ENCODE data around the gene BLOC1S4. TPM values are rescaled to one million over a fixed set of nuclear protein-coding genes. Genes with fewer than 3 reads are reported as not detected.

Gene BLOC1S4
- total RNA-seq, 2 experiments from 2014 or later = 19.4 to 21.0 TPM

DNA sequence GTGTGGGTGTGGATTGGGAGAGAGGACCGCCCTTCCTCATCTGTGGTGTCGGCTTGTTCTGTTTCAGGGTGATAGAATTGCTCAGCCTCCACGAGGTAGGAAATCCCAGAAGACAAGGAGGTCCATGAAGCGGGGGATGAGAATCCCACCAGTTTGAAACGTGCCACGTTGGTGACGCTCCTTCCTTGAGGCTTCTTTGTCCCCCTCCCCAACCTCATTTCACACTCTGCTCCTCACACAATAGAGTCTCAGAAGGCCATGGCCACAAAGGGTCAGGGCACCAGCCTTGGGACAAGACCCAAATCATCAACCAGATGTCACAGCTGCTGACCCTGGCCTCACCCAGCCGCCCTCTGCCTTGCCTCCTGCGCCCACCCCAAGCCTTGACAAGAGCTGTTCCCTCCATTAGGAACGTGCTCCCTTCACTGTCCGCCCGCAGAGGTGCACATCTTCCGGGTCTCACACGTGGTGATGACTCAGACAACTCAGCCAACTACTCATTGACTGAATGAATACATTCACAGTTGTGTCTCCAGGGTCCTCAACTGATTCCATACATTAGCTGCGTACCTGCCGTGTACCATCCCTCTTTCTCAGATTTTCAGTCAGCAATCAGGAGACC is 18.3 kb downstream of the BLOC1S4 start:
- Mint-ChIP-seq H3K9me3 (no peaks in the 10 kb centered on the region), H3K4me1 (no peaks in the 10 kb centered on the region), H3K27ac (no peak overlapping the region), H3K4me3 (no peak overlapping the region), H3K27me3 (no peaks in the 10 kb centered on the region), H3K36me3 (no peaks in the 10 kb centered on the region)
- no peak for DNase-seq

DNA sequence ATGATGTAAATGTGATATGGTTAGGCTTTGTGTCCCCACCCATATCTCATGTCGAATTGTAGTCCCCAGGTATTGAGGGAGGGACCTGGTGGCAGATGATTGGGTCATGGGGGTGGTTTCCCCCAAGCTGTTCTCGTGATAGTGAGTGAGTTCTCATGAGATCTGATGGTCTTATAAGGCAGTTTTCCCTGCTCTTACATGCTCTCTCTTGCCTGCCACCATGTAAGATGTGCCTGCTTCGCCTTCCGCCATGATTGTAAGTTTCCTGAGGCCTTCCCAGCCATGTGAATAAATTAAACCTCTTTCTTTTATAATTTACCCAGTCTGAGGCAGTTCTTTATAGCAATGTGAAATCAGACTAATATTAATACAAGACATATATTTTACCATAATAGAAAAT is 23.9 kb downstream of the BLOC1S4 start:
- DNase-seq = no peak
- no peaks in the 10 kb centered on the region for H3K9me3 Mint-ChIP-seq
- H3K36me3 Mint-ChIP-seq = peaks cover 1% of the 10 kb centered on the region
- no peak overlapping the region for H3K4me3 Mint-ChIP-seq
- H3K27ac Mint-ChIP-seq = no peak overlapping the region
- peaks cover 2% of the 10 kb centered on the region for H3K27me3 Mint-ChIP-seq
- peaks cover 8% of the 10 kb centered on the region for H3K4me1 Mint-ChIP-seq

DNA sequence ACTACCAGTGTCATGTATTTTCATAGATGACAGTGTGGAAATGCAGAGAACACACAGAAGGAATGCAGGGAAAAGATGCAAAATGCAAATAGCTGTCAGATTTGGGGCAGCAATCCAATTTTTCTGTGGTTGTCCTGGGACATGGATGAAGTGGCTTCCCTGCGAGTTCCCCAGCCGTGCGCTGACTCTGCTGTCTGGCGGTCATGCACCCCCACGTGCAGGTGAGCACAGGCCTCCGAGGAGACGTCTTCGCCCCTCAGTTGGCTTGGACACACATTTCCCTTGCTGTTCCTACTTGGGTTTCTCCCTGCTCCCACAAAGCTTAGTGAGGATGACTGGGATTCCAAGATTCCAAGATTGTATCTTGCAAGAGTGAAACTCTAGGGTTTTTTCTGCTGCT is 24.4 kb downstream of the BLOC1S4 start:
- peaks cover 4% of the 10 kb centered on the region for H3K27me3 Mint-ChIP-seq
- no peak for DNase-seq
- peaks cover 8% of the 10 kb centered on the region for H3K4me1 Mint-ChIP-seq
- peaks cover 1% of the 10 kb centered on the region for H3K36me3 Mint-ChIP-seq
- H3K4me3 Mint-ChIP-seq = no peak overlapping the region
- H3K27ac Mint-ChIP-seq = no peak overlapping the region
- no peaks in the 10 kb centered on the region for H3K9me3 Mint-ChIP-seq

DNA sequence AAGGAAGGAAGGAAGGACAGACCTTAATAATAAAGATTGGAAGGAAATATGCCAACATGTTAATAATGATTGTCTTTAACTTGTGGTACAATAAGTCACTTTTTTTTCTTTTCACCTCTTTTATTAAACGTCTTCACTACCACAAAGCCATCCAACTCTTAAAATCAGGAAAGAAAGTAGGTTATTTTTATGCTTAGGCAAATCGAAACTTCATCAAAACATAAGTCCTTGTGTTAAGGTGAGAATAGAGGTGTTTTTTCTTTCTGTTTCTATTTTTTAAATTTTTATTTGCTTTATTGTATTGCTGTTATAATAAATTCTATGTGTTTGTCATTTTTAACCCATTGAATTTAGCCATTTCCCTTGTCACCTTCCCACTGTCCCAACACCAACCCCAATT is 26.5 kb downstream of the BLOC1S4 start:
- Mint-ChIP-seq H3K4me3 (no peak overlapping the region), H3K36me3 (peaks cover 1% of the 10 kb centered on the region), H3K27me3 (peaks cover 4% of the 10 kb centered on the region), H3K27ac (no peak overlapping the region), H3K4me1 (peaks cover 8% of the 10 kb centered on the region), H3K9me3 (no peaks in the 10 kb centered on the region)
- DNase-seq = no peak

DNA sequence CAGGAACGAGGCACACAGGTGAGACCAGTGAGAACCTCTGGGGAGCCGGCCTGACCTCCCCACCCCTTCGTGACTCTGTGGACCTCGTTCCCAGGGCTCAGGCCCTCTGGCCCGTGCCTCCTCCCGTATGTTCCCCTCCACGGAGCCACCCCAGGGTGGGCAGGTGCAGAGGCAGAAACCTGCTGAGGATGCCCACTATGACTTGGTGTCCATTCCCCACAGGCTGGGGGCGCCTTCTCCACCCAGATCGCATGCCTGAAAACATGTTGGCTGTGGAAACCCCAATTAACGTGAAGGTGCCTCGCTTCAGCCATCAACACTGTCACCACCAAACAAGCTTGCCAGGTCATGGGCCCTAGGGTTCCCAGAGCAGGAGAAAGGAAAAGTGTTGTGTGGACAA is 27.0 kb downstream of the BLOC1S4 start:
- Mint-ChIP-seq H3K36me3 (peaks cover 1% of the 10 kb centered on the region), H3K4me3 (no peak overlapping the region), H3K27ac (no peak overlapping the region), H3K9me3 (no peaks in the 10 kb centered on the region), H3K27me3 (peaks cover 4% of the 10 kb centered on the region), H3K4me1 (peaks cover 8% of the 10 kb centered on the region)
- DNase-seq = no peak

DNA sequence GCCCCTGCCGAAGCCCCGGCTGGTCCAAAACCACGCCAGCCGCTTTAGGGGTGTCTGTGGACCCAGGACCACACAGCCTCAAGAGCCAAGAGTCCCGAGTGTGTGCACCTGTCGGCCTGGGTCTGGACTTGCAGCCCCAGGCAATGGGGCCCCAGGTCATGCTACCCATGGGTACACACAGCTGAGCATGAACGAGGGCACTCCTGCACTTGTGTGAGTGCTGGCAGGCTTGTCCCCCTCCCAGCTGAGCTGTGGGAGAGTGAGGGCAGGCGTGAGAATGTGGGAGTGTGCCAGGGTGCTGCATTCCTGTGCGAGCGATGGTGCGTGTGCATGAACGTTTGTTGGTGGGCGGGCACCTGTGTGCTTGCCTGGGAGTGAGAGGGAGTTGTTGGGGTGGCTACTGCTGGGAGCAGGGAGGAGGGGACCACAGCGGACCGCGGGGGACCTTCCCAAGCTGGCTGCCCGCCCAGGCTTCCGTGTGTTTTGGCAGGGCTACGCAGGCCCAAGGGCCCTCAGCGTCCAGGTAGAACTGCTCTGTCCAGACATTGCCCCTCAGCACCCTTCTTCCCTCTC is 30.8 kb downstream of the BLOC1S4 start:
- Mint-ChIP-seq H3K36me3 (peaks cover 1% of the 10 kb centered on the region), H3K4me1 (peaks cover 13% of the 10 kb centered on the region), H3K27ac (no peak overlapping the region), H3K27me3 (peaks cover 4% of the 10 kb centered on the region), H3K9me3 (no peaks in the 10 kb centered on the region), H3K4me3 (no peak overlapping the region)
- no peak for DNase-seq

DNA sequence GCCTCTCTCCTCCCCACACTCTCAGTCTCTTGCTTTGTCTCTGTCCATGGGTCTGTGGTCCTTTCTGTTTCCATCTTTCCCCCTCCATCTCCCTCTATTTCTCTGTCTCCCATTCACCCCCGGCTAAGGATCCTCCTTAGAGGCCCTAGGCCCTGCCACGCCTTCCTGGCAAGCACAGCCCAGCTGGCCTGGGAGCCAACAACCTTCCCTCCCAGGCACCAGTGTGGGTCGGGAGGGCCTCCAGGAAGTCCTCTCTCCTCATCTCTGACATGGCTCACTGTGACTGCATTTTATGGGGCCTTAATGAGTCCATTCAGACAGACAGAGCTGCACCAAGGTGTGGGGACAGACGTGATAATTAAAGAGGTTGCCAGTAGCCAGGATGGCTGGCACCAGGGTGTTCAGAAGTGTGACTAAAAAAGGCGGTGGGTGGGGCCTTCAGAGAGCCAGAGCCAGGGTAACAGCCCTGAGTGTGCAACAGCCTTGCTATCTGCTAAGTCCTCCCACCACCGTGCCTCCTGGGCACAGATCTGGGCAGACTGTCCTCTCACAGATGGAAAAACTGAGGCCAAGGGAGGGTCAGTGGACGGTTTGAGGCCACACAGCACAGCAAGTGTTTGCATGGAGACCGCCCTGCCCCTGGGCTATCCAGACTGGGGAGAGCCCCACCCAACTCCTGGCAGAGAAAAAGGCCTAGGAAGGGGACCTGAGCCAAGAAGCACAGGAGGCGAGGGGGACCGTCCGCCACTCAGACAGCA is 31.5 kb downstream of the BLOC1S4 start:
- peaks cover 4% of the 10 kb centered on the region for H3K27me3 Mint-ChIP-seq
- no peak for DNase-seq
- H3K36me3 Mint-ChIP-seq = peaks cover 1% of the 10 kb centered on the region
- H3K9me3 Mint-ChIP-seq = no peaks in the 10 kb centered on the region
- H3K4me1 Mint-ChIP-seq = peaks cover 14% of the 10 kb centered on the region
- no peak overlapping the region for H3K27ac Mint-ChIP-seq
- no peak overlapping the region for H3K4me3 Mint-ChIP-seq

DNA sequence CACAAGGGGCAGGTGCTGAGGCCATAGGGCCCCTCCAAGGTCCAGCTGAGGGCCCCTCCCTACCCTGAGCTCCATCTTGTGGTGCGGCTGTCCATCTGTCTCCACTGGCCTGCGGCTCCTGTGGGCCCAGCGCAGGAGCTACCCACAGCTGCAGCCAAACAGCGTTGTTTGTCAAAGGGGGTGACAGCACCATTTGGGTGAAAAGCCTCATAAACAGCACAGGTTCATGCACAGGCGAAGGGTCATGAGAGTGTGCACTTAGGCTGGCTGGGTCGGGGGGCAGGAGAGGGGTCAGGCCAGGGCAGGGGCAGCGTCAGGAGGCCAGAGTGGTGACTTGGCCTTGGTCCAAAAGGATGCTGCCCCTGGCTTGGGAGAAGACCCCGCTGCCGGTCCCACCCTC is 32.3 kb downstream of the BLOC1S4 start:
- DNase-seq = no peak
- no peaks in the 10 kb centered on the region for H3K9me3 Mint-ChIP-seq
- peaks cover 9% of the 10 kb centered on the region for H3K4me1 Mint-ChIP-seq
- no peak overlapping the region for H3K27ac Mint-ChIP-seq
- H3K36me3 Mint-ChIP-seq = peaks cover 1% of the 10 kb centered on the region
- peaks cover 4% of the 10 kb centered on the region for H3K27me3 Mint-ChIP-seq
- H3K4me3 Mint-ChIP-seq = no peak overlapping the region

DNA sequence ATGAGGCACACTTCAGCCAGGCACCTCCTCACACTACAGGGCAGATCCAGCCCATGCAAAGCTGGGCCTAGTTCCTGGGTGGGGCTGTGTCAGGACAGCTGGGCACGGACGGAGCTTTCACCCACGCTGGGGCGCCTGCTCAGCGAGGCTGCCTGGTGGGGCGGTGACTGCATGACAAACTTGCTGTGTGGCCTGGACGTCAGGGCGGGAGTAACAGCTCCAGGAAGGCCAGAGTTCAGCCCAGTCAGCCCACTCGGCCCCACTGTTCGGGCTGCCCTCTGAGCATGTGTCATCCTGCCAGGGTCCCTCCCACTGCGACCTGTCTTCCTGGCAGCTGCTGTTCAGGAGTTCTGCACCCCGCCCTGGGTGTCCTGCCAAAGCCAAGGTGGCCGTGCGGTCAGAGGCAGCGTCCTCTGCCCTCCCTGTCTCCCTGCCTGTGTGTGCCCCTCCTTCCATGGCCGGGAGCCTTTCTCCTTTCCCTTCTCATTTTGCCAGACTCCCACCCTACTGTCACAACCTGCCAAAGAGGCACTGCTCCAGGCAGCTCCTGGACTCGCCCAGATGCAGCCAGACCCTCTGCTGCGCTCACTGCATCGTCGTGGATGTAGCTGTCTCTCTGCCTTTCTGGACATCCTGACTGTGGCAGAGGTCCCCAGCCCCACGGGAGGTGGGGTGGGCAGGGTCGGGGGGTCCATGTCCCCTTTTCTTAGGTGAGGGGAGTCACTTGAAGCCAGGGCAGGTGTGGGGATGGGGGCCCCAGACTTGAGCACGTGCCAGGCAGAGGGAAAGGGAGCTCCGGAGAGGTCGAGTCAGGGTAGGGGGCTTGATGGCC is 33.6 kb downstream of the BLOC1S4 start:
- Mint-ChIP-seq H3K4me3 (no peak overlapping the region), H3K4me1 (peaks cover 9% of the 10 kb centered on the region), H3K27me3 (peaks cover 4% of the 10 kb centered on the region), H3K9me3 (no peaks in the 10 kb centered on the region), H3K27ac (no peak overlapping the region), H3K36me3 (no peaks in the 10 kb centered on the region)
- DNase-seq = no peak

DNA sequence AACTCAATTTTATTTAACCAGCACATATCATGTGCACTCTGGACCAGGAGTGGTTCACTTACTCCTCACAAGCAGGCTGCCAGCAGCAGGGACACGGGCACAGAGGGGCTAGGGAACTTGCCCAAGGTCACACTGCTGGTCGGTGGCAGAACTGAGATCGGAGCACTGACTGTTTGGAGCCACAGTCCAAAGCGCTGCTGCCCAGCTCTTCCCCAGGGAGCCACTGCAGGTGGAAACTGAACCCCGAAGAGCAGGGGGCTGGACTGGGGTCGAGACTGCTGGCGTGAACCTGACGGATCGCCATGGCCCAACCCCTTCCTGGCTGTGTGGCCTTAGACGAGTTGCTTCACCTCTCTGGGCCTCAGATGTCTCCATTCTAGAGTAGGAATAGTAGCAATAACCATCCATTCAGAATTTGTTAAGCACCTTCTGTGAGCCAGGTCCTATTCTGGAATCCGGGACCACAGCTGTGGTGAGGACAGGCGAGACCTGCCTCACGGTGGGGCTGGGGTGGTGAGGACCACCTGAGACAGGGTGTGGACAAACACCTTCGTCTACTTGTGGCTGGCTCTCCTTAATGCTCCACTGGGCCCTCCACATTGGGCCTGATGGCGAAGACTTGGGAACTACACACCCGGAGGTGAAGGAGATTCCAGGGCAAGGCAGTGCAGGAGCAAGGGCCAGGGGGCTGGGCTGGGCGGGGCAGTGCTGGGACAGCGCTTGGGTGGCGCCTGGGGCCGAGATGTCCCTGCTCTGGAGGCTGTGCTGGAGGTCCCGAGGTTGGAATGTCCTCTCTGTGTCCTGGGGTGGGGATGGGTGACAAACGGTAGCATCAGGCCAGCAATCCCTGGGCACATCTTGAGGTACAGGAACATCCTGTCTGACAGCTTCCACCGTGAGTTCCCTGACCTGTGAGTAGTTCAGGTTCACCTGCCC is 34.6 kb downstream of the BLOC1S4 start:
- Mint-ChIP-seq H3K4me3 (peak overlapping the region; percentile 25), H3K9me3 (no peaks in the 10 kb centered on the region)
- DNase-seq = no peak

DNA sequence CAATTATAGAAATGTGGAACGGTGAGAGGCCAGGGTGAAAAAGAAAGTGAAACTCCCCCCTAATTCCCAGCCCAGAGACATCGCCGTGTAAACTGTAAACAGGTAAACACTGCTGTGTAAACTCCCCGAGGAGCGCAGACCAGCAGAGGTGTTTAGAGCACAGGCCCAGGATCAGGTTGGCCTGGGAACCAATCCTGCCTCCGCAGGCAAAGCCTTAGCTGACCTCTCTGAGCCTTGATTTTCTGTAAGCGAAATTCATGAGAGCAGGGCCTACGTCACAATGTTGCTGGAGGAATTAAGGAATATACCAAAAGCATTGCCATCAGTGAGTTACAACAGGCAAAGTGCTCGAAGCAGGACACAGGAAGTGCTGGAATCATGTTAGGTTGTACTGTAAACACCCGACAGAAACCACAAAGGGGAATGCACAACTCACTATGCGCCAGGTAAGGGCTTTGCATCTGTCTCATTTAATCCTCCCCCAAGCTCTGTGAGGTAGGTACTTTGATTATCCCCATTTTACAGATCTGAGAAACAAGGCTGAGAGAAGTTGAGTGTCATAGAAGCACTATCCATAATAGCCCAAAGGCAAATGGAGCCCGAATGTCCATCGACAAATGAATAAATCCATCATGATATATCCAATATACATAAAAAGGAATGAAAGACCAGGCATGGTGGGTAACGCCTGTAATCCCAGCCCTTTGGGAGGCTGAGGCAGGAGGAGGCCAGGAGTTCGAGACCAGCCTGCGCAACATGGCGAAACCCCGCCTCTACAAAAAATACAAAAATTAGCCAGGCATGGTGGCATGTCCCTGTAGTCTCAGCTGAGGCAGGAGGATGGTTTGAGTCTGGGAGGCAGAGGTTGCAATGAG is 35.9 kb downstream of the BLOC1S4 start:
- Mint-ChIP-seq H3K4me3 (peak overlapping the region; percentile 33), H3K9me3 (no peaks in the 10 kb centered on the region), H3K4me1 (peaks cover 9% of the 10 kb centered on the region), H3K36me3 (no peaks in the 10 kb centered on the region), H3K27me3 (no peaks in the 10 kb centered on the region), H3K27ac (peak overlapping the region; percentile 54)
- DNase-seq = no peak

More for the DNA sequence above, 34.6 kb downstream of the BLOC1S4 start:
- Mint-ChIP-seq H3K36me3 (no peaks in the 10 kb centered on the region), H3K4me1 (peaks cover 9% of the 10 kb centered on the region), H3K27ac (no peak overlapping the region), H3K27me3 (no peaks in the 10 kb centered on the region)

DNA sequence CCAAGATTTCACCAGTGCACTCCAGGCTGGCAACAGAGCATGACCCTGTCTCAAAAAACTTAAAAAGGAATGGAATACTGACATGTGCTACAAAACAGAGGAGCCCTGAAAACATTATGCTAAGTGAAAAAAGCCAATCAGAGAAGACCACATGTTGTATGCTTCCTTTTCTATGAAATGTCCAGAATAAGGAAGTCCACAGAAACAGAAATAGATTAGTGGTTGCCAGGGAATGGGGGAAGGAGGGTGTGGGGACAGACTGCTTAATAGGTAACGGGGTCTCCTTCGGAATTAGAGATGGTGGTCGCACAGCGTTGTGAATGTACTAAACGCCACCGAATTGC is 36.5 kb downstream of the BLOC1S4 start:
- Mint-ChIP-seq H3K4me3 (no peak overlapping the region), H3K4me1 (peaks cover 9% of the 10 kb centered on the region), H3K27ac (no peak overlapping the region), H3K27me3 (no peaks in the 10 kb centered on the region), H3K36me3 (no peaks in the 10 kb centered on the region), H3K9me3 (no peaks in the 10 kb centered on the region)
- no peak for DNase-seq

DNA sequence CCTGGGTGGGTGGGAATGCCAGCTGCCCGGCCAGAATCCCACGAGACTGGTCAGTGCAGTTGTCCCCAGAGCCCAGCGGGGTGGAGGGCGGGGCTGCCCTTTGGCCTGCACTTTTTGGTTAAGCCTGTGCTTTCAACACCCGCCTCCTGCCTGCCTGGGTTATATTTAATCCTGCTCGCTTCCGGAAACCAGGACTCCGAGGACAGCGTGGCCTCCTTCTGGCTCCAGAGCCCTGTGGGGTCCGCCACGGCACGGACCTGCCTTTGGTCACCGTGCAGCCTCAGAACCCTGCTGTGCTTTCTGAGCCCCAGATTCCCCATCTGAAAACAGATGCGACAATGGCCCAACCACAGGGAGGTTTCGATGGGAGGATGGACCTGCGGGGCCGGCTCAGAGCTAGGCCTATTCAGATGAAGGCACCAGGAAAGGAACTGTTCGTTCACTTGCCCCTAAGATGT is 37.2 kb downstream of the BLOC1S4 start:
- Mint-ChIP-seq H3K9me3 (no peaks in the 10 kb centered on the region), H3K36me3 (no peaks in the 10 kb centered on the region), H3K4me3 (no peak overlapping the region), H3K27ac (no peak overlapping the region), H3K4me1 (peaks cover 9% of the 10 kb centered on the region), H3K27me3 (no peaks in the 10 kb centered on the region)
- DNase-seq = no peak
